Activated CD8-positive, alpha-beta memory T cell treated with anti-CD3 and anti-CD28 coated beads for 4 hours (primary cell): ENCODE data around the gene CLEC1B.
"Not testable (repeated sequence)": the region's sequence is repeated elsewhere in the genome, so short reads cannot be mapped to it uniquely, and the experiment has no call there.

ENCODE experiments used
- DNase-seq, 2 donors: peaks; one replicate each; pipeline ENCODE4 v3.0.0-alpha.2; 2020; ENCODE audit warnings: low read depth in 2 of 2

CLEC1B gene

GRCh38 chr12:9999016-9999415 lies at the start of gene CLEC1B:
Gene CLEC1B (minus strand): TSS chr12:9999121. CDS start chr12:9999100, 21 bp downstream.
- no peak for DNase-seq

GRCh38 chr12:10048526-10048925 lies 49.6 kb upstream of the CLEC1B start:
- DNase-seq = no peak

- DNase-seq = no peak
Measured at GRCh38 chr12:10042167-10042566, 43.2 kb upstream of the CLEC1B start.

- no peak for DNase-seq
Measured at GRCh38 chr12:10033783-10034545, 35.0 kb upstream of the CLEC1B start.

GRCh38 chr12:10031771-10032175 lies 32.9 kb upstream of the CLEC1B start:
- no peak for DNase-seq

GRCh38 chr12:10031321-10031720 lies 32.4 kb upstream of the CLEC1B start:
- DNase-seq = no peak

- DNase-seq = no peak
Measured at GRCh38 chr12:10030446-10030845, 31.5 kb upstream of the CLEC1B start, which contains the start of gene CLEC9A. Gene CLEC9A (plus strand): TSS chr12:10030682. CDS start chr12:10052688, 22,006 bp downstream.

GRCh38 chr12:10027721-10028120 lies 28.8 kb upstream of the CLEC1B start:
- no peak for DNase-seq

- DNase-seq = no peak
Measured at GRCh38 chr12:10027311-10027710, 28.4 kb upstream of the CLEC1B start.

- not testable (repeated sequence) for DNase-seq
Measured at GRCh38 chr12:10026666-10027065, 27.7 kb upstream of the CLEC1B start.

- no peak for DNase-seq
Measured at GRCh38 chr12:10025236-10025635, 26.3 kb upstream of the CLEC1B start.

GRCh38 chr12:10021342-10021741 lies 22.4 kb upstream of the CLEC1B start:
- DNase-seq = no peak

GRCh38 chr12:10018386-10018785 lies 19.5 kb upstream of the CLEC1B start:
- DNase-seq = no peak

GRCh38 chr12:10016881-10017280 lies 18.0 kb upstream of the CLEC1B start:
- no peak for DNase-seq

GRCh38 chr12:10015450-10015849 lies 16.5 kb upstream of the CLEC1B start:
- DNase-seq = no peak

- DNase-seq = no peak
Measured at GRCh38 chr12:10012630-10013330, 13.9 kb upstream of the CLEC1B start.

GRCh38 chr12:10001171-10001776 lies 2.4 kb upstream of the CLEC1B start:
- no peak for DNase-seq

- no peak for DNase-seq
Measured at GRCh38 chr12:9992296-9992695, 6.6 kb downstream of the CLEC1B start.

- DNase-seq = no peak
Measured at GRCh38 chr12:9991876-9992275, 7.0 kb downstream of the CLEC1B start.

- no peak for DNase-seq
Measured at GRCh38 chr12:9980126-9980525, 18.8 kb downstream of the CLEC1B start.

- no peak for DNase-seq
Measured at GRCh38 chr12:9977916-9978315, 21.0 kb downstream of the CLEC1B start.

GRCh38 chr12:9976626-9977025 lies 22.3 kb downstream of the CLEC1B start:
- DNase-seq = not testable (repeated sequence)

GRCh38 chr12:9975614-9976013 lies 23.3 kb downstream of the CLEC1B start:
- DNase-seq = no peak
